HL-60 (cell line): Measurements from ENCODE around the gene ZNF555.

Experiments used
- DNase-seq, 2 experiments: peaks; one replicate each; pipeline ENCODE4 v3.0.0-alpha.2; 2010 to 2020; ENCODE audit warnings: low read depth in 1 of 2, low spot score in 1 of 2
- H3K27ac ChIP-seq: fragments of 250-450 bp; sonication (Bioruptor Pico); replicated peaks from 2 replicates; pipeline ENCODE4 v1.5.1; 2020; ENCODE audit warnings: mild to moderate bottlenecking, moderate library complexity
- H3K27me3 ChIP-seq: fragments of 250-450 bp; sonication (Bioruptor Pico); 2 replicates; pipeline ENCODE4 v1.5.1; 2021; ENCODE audit warnings: mild to moderate bottlenecking, moderate library complexity; ENCODE audit not compliant: insufficient read depth, poor library complexity, severe bottlenecking
- H3K4me3 ChIP-seq: replicated peaks from 2 replicates; pipeline ENCODE4 v1.5.1; 2011; ENCODE audit warnings: mild to moderate bottlenecking, control low read depth, low read length; ENCODE audit not compliant: insufficient read depth
- GABPA ChIP-seq: IDR thresholded peaks from 2 replicates; pipeline ENCODE4 v1.6.1; 2012; ENCODE audit warnings: low read depth
- POLR2AphosphoS5 ChIP-seq: IDR thresholded peaks from 2 replicates; pipeline ENCODE4 v1.6.1; 2012; ENCODE audit warnings: low read depth
- SPI1 ChIP-seq: IDR thresholded peaks from 2 replicates; pipeline ENCODE4 v1.6.1; 2012; ENCODE audit warnings: low read depth, mild to moderate bottlenecking, borderline replicate concordance
- TF ChIP-seq, protein P1 (sequence below): IDR thresholded peaks from 2 replicates; pipeline ENCODE4 v1.6.1; 2012; ENCODE audit warnings: low read depth; ENCODE audit not compliant: insufficient replicate concordance
- TF ChIP-seq, protein P2 (sequence below): IDR thresholded peaks from one replicate; pipeline ENCODE4 v1.5.1; 2011; ENCODE audit warnings: low read length, control low read depth, inconsistent platforms; ENCODE audit not compliant: insufficient read depth

ZNF555 gene

DNA sequence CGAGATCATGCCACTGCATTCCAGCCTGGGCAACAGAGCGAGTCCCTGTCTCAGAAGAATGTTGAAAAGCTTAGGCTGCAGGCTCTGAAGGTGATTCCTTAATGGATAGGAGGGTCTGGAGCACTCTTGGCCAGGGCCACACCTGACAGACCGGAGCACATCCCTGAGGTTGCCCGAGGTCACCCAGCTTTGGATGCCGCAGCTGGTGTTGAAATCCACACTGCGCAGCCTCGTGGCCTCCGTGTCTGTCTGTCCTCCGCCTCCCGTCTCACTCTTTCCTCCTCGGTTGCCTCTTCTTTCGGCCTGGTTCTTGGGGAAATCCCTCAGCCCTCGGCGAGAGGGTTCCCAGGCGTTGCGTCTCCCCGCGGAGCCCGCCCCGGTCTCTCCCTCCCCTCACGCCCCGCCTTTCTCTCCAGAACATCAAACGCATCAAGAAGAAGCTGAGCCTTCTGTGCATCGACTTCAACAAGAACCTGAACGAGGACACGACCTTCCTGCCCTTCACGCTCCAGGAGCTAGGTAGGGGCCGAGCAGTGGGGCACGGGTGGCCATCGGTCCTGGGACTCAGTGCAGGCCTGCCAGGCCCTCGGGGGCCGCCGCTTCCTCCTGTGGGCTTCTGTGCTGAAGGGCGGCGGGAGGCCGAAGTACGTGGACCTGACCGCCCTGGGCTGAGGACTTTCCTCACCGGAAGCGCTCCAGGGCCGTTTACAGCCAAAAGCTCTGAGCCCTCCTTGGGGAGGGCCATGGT, 41.8 kb upstream of the ZNF555 start:
- TF ChIP-seq, protein P1, sequence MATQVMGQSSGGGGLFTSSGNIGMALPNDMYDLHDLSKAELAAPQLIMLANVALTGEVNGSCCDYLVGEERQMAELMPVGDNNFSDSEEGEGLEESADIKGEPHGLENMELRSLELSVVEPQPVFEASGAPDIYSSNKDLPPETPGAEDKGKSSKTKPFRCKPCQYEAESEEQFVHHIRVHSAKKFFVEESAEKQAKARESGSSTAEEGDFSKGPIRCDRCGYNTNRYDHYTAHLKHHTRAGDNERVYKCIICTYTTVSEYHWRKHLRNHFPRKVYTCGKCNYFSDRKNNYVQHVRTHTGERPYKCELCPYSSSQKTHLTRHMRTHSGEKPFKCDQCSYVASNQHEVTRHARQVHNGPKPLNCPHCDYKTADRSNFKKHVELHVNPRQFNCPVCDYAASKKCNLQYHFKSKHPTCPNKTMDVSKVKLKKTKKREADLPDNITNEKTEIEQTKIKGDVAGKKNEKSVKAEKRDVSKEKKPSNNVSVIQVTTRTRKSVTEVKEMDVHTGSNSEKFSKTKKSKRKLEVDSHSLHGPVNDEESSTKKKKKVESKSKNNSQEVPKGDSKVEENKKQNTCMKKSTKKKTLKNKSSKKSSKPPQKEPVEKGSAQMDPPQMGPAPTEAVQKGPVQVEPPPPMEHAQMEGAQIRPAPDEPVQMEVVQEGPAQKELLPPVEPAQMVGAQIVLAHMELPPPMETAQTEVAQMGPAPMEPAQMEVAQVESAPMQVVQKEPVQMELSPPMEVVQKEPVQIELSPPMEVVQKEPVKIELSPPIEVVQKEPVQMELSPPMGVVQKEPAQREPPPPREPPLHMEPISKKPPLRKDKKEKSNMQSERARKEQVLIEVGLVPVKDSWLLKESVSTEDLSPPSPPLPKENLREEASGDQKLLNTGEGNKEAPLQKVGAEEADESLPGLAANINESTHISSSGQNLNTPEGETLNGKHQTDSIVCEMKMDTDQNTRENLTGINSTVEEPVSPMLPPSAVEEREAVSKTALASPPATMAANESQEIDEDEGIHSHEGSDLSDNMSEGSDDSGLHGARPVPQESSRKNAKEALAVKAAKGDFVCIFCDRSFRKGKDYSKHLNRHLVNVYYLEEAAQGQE: no peak
- TF ChIP-seq POLR2AphosphoS5 (no peak), SPI1 (no peak), GABPA (no peak)
- TF ChIP-seq, protein P2, sequence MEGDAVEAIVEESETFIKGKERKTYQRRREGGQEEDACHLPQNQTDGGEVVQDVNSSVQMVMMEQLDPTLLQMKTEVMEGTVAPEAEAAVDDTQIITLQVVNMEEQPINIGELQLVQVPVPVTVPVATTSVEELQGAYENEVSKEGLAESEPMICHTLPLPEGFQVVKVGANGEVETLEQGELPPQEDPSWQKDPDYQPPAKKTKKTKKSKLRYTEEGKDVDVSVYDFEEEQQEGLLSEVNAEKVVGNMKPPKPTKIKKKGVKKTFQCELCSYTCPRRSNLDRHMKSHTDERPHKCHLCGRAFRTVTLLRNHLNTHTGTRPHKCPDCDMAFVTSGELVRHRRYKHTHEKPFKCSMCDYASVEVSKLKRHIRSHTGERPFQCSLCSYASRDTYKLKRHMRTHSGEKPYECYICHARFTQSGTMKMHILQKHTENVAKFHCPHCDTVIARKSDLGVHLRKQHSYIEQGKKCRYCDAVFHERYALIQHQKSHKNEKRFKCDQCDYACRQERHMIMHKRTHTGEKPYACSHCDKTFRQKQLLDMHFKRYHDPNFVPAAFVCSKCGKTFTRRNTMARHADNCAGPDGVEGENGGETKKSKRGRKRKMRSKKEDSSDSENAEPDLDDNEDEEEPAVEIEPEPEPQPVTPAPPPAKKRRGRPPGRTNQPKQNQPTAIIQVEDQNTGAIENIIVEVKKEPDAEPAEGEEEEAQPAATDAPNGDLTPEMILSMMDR: no peak
- no peak overlapping the region for H3K27ac ChIP-seq
- no peak for DNase-seq
- H3K4me3 ChIP-seq: no peak overlapping the region
- no peaks in the 10 kb centered on the region for H3K27me3 ChIP-seq

DNA sequence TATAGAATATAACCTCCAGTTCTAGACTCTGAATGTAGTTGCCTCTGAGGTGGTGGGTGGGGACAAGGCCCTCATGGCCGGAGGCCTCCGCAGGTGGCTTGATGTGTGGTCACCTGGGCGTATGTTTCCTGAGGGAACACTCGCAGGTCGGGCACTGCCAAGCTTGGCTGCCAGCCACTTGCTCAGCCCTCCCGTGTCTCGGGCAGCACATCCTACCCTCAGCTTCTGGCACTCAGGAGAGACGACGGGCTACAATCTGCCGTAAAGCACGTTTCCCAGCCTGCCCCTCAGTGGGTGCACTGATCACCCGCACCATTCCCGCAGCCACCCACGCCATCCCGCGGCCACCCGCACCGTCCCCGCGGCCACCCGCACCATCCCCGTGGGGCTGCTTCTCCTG, 40.8 kb upstream of the ZNF555 start:
- H3K27me3 ChIP-seq: no peaks in the 10 kb centered on the region
- TF ChIP-seq, protein P2: no peak
- TF ChIP-seq SPI1 (no peak), POLR2AphosphoS5 (no peak)
- H3K4me3 ChIP-seq: no peak overlapping the region
- no peak overlapping the region for H3K27ac ChIP-seq
- DNase-seq: no peak

DNA sequence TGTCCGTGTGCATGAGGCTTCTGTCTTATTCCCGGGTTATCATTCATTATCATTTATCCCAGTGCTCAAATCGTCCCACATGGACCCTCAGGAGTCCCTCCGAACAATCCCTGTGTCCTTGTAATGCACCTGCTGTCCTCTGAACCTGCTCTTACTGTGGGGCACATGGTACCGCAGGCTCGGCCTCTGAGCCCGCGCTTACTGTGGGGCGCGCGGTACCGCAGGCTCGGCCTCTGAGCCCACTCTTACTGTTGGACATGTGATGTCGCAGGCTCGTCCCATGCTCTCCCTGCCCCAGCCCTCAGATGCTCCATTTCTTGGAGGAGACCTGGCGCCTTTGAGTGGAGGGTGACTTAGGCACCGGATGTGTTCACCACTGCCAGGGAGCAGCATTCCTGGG, 38.4 kb upstream of the ZNF555 start:
- TF ChIP-seq GABPA: no peak
- TF ChIP-seq POLR2AphosphoS5: no peak
- TF ChIP-seq, protein P1: no peak
- TF ChIP-seq SPI1: no peak
- TF ChIP-seq, protein P2: no peak
- Histone ChIP-seq H3K27me3 (no peaks in the 10 kb centered on the region), H3K27ac (no peak overlapping the region), H3K4me3 (no peak overlapping the region)
- no peak for DNase-seq
